NCI-H446 (cell line): ENCODE data around the gene PLEKHH1.

Experiments used
- DNase-seq, 2 experiments: peaks; one replicate each; lab custom pipeline; 2025; lab: John Stamatoyannopoulos, UW

Gene PLEKHH1

DNA sequence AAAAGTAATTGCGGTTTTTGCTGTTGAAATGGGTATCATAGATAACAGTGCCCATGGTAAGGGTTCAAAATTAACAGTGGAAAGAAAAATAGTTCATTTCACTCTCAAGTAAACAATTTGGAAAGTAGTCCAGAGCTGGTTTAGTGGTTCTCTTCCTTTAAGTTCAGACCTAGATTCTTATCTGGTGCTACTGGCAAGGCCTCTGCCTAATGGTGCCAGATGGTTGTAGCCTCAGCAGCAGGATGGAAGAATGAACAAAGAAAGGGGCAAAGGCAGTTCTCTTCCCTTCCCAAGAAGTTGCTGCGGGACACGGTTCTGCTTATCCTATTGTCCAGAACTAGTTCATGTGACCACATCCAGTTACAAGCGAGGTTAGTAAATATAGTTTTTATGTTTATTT lies 97.1 kb downstream of the PLEKHH1 start:
- DNase-seq: no peak

DNA sequence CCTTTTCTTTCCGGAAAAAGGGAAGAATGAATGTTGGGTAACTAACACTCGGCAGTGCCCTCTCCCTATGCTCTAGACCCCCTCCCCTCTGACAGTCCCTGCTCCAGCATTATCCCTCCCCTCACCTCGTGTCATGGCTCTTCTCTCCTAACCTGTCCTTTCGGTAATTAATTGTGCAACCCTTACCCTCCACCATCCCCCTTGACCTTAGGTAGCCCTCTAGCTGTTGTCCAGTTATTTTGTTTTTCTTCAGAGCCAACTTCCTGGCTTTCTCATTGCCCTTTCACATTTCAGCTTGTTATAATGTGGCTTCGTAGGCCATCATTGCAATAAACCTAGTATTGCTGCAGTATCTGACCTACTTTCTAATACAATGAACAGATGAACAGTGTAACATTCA lies 97.8 kb downstream of the PLEKHH1 start:
- no peak for DNase-seq

DNA sequence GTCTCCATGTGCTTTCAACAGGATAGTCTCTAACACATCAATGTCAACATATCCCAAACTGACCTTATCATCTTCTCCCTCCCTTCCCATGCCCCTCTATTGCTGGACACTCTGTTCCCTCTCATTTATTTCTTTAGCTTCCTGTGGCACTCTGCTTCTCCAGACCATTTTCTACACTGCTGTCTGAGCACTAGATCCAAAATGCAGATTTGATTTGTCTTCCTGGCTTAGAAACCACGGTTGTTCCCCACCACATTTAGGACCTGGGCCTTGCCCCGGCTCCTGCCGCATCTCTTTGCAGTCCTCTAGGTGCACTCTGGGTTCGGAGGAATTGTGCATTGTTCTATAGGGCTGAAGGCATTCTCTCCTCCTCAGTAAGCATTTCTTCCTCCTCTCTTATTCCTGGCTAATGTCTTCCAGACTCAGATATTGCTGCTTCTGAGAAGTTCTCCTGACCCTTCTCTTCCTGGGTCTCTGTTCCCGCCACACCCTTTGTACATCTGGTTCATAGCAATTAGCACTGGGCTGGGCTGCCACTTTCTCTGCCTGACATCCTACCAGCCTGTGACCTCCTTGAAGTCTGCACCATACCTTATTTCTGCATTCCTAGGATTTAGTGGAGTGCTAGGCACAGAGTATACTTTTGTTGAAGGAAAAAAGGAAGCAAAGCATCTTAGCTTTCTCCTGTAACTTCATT lies 100.5 kb downstream of the PLEKHH1 start:
- DNase-seq: no peak

- DNase-seq: no peak
These were observed 103.3 kb downstream of the PLEKHH1 start for GRCh38 chr14:67636361-67636919.

DNA sequence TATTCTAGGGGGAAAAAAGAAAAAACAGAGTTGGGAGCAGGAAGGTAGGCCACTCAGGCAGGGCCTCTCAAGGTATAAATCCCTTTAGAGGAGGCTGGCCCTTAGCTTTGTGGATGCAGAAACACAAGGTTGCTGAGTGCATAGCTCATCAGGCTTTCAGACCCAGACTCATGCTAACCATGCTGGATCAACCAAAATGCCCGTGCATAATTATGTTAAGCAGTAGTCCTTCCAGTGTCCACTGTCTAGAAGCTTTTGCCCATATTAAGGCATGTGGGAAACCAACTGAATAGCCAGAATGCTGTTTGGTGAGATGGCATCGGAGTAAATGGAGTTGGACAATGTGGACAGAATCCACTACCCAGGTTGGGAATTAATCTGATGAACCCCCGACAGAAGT lies 105.6 kb downstream of the PLEKHH1 start:
- no peak for DNase-seq
